Thyroid gland (tissue), 4 donors: ENCODE measurements around the gene ARID4A. TPM values are rescaled to one million over a fixed set of nuclear protein-coding genes. Genes with fewer than 3 reads are reported as not detected.
"Not testable (repeated sequence)": the region's sequence is repeated elsewhere in the genome, so short reads cannot be mapped to it uniquely, and the experiment has no call there.

Experiments
- DNase-seq, 2 donors: peaks; one replicate each; pipeline ENCODE4 v3.0.0-alpha.2; 2019
- H3K27ac ChIP-seq, 3 donors: fragments of 200-600 bp; sonication (generic); 1 replicate in 2 of 3; 2 replicates in 1 of 3; pipeline ENCODE4 v1.5.1; 2016 to 2019; ENCODE audit warnings: mild to moderate bottlenecking in 1 of 3, moderate library complexity in 1 of 3
- H3K27me3 ChIP-seq: fragments of 200-600 bp; sonication (generic); one replicate; pipeline ENCODE4 v1.5.1; 2019
- H3K36me3 ChIP-seq, 2 donors: fragments of 200-600 bp; sonication (generic); one replicate each; pipeline ENCODE4 v1.5.1; 2016 to 2019
- H3K4me1 ChIP-seq, 2 donors: fragments of 200-600 bp; sonication (generic); one replicate each; pipeline ENCODE4 v1.5.1; 2017 to 2019
- H3K4me3 ChIP-seq, 3 donors: fragments of 200-600 bp; sonication (generic); replicated peaks in 1 of 3; 1 replicate in 2 of 3; 2 replicates in 1 of 3; pipeline ENCODE4 v1.5.1; 2016; ENCODE audit warnings: mild to moderate bottlenecking in 1 of 3
- H3K9me3 ChIP-seq: fragments of 200-600 bp; sonication (generic); one replicate; pipeline ENCODE4 v1.5.1; 2017
- POLR2A ChIP-seq, 2 donors: fragments of 450-650 bp; IDR thresholded peaks; one replicate each; pipeline ENCODE4 v1.6.1; 2017; ENCODE audit warnings: antibody characterized with exemption in 2 of 2, mild to moderate bottlenecking in 2 of 2, moderate library complexity in 1 of 2
- WGBS, 2 donors: methylation state at CpG; one replicate each; pipeline ENCODE4 v1.1.5; 2017; 5-methylcytosine and 5-hydroxymethylcytosine counted together
- intact Hi-C: fragments of 100-400 bp; cut with DNase I; formaldehyde crosslinking; loops from one replicate; pipeline ENCODE4 v1.15.1; 2023
- total RNA-seq, 4 donors: library from RNA; depleted of rRNA; stranded (reverse); fragments of >200 nt; gene quantifications; one replicate each; pipeline ENCODE4 v1.2.3, GENCODE V29; 2016
- TF ChIP-seq, protein P1 (sequence below), 6 experiments: fragments of 200-600 bp in 3 of 6; fragments of 450-650 bp in 3 of 6; sonication (generic) in 3 of 6; IDR thresholded peaks; one replicate each; pipeline ENCODE4 v1.5.1; 2016 to 2019; ENCODE audit warnings: antibody characterized with exemption in 6 of 6, mild to moderate bottlenecking in 2 of 6, inconsistent platforms in 1 of 6, moderate library complexity in 1 of 6

ARID4A gene
- total RNA-seq, 4 donors from 2014 or later: 17.1 to 18.7 (median 17.6) TPM

DNA sequence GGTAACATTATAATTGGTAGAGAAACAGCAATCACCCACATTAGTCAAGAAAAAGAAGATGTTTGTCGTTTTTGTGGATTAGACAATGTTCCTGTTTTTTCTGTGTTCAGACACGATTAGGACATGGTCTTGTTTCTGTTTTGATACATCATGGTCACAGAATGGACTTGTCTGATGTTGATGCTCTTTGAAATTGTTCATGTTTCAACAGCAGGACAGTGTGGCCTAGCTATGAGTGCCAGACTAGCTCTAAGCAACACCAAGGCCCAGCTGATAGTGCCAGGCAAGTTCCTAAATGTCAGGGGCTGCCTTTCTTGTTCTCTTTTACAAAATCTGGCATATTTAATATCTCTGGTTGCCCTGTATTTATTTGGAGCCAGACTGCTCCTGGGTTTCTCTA lies 56.5 kb downstream of the ARID4A start:
- Histone ChIP-seq H3K36me3 (peaks cover 9 to 19% of the 10 kb centered on the region in 2 donors), H3K9me3 (no peaks in the 10 kb centered on the region), H3K4me1 (no peaks in the 10 kb centered on the region), H3K27ac (no peak overlapping the region), H3K27me3 (no peaks in the 10 kb centered on the region), H3K4me3 (no peak overlapping the region)
- WGBS, 2 donors: 87 to 95% methylated on average over 2 of the region's 2 CpGs
- DNase-seq: no peak
- intact Hi-C loops: no loop called here
- TF ChIP-seq, protein P1, sequence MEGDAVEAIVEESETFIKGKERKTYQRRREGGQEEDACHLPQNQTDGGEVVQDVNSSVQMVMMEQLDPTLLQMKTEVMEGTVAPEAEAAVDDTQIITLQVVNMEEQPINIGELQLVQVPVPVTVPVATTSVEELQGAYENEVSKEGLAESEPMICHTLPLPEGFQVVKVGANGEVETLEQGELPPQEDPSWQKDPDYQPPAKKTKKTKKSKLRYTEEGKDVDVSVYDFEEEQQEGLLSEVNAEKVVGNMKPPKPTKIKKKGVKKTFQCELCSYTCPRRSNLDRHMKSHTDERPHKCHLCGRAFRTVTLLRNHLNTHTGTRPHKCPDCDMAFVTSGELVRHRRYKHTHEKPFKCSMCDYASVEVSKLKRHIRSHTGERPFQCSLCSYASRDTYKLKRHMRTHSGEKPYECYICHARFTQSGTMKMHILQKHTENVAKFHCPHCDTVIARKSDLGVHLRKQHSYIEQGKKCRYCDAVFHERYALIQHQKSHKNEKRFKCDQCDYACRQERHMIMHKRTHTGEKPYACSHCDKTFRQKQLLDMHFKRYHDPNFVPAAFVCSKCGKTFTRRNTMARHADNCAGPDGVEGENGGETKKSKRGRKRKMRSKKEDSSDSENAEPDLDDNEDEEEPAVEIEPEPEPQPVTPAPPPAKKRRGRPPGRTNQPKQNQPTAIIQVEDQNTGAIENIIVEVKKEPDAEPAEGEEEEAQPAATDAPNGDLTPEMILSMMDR (IDR thresholded peaks at IDR 0.05): no peak
- TF ChIP-seq POLR2A (IDR thresholded peaks at IDR 0.05): no peak

DNA sequence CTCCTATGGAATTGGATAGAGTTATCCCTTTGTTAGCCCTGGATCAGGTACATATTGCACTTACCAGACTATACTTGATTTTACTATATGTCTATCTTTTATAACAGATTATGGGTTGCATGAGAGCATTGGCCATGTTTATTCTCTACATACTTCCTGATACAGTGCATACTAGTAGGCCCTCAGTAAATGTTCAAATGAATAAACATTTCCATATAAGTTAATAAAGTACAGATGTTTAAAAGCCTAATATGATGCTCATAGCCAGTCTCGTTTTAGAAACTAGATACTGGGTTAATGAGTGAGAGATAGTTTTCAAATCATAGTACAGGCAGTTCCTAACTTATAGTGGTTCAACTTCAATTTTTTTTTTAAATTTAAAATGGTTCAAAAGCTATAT lies 57.9 kb downstream of the ARID4A start:
- Histone ChIP-seq H3K36me3 (peaks cover 3 to 21% of the 10 kb centered on the region in 2 donors), H3K4me3 (no peak overlapping the region), H3K9me3 (no peaks in the 10 kb centered on the region), H3K27ac (no peak overlapping the region), H3K4me1 (no peaks in the 10 kb centered on the region), H3K27me3 (no peaks in the 10 kb centered on the region)
- DNase-seq: no peak
- no peak for TF ChIP-seq POLR2A (IDR thresholded peaks at IDR 0.05)
- TF ChIP-seq, protein P1 (IDR thresholded peaks at IDR 0.05): no peak
- WGBS, 2 donors: 90% methylated on average over 1 of the region's 1 CpG
- intact Hi-C loops: no loop called here

GRCh38 chr14:58362272-58362671 lies 63.9 kb downstream of the ARID4A start:
- intact Hi-C loops, DNase-seq, H3K4me3 ChIP-seq, H3K9me3 ChIP-seq, H3K27me3 ChIP-seq, H3K27ac ChIP-seq, H3K4me1 ChIP-seq: not testable (repeated sequence)
- WGBS, 2 donors: 94 to 100% methylated on average over 1 of the region's 1 CpG
- H3K36me3 ChIP-seq: peaks cover 20 to 24% of the 10 kb centered on the region in 2 donors

DNA sequence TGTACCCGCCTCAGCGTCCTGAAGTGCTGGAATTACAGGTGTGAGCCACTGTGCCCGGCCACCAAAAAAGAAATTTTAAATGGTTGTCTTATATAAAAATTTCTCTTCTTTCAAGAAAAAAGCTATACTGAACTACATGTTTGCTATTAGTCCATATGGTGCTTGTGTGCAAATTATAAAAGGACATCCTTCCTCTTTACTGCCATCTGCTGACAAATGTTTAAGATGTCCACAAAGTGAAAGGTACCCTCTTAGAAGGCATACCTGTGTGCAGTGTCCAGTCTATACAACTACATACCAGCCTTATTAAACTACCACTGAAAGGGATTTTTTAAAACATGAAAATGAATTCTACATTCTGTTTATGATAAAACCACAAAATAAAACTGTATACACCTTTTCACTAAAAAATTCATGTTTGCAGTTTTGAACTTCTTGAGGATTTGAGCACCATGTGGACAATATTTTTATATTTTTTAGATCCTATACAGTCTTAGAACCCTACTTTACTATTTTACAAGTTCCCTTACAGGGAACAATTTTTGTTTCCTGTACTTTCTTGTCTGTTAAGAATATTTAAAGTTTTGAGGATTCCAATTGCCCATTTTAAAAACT lies 64.5 kb downstream of the ARID4A start:
- H3K27ac ChIP-seq: no peak overlapping the region
- no peak for TF ChIP-seq POLR2A (IDR thresholded peaks at IDR 0.05)
- TF ChIP-seq, protein P1 (IDR thresholded peaks at IDR 0.05): peak in 3 of 6 experiments; percentile 19 to 36 (median 36)
- peaks cover 20 to 25% of the 10 kb centered on the region in 2 donors for H3K36me3 ChIP-seq
- H3K4me1 ChIP-seq: no peaks in the 10 kb centered on the region
- no peak for DNase-seq
- WGBS, 2 donors: 92 to 98% methylated on average over 3 of the region's 3 CpGs
- no peaks in the 10 kb centered on the region for H3K27me3 ChIP-seq
- H3K9me3 ChIP-seq: no peaks in the 10 kb centered on the region
- no peak overlapping the region for H3K4me3 ChIP-seq
- intact Hi-C loops: no loop called here

DNA sequence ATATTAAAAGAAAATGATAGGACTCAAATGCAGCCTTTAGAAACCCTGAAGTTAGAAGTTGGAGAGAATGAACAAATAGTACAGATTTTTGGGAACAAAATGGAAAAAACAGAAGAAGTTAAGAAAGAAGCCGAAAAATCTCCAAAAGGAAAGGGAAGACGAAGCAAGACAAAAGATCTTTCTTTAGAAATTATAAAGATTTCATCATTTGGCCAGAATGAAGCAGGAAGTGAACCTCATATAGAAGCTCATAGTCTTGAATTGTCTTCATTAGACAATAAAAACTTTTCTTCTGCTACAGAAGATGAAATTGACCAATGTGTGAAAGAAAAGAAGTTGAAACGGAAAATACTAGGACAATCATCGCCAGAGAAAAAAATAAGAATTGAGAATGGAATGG lies 66.0 kb downstream of the ARID4A start:
- WGBS, 2 donors: 91 to 92% methylated on average over 4 of the region's 4 CpGs
- H3K36me3 ChIP-seq: peaks cover 23 to 25% of the 10 kb centered on the region in 2 donors
- H3K9me3 ChIP-seq: no peaks in the 10 kb centered on the region
- H3K27me3 ChIP-seq: no peaks in the 10 kb centered on the region
- no peak for TF ChIP-seq POLR2A (IDR thresholded peaks at IDR 0.05)
- TF ChIP-seq, protein P1 (IDR thresholded peaks at IDR 0.05): no peak
- intact Hi-C loops: no loop called here
- no peaks in the 10 kb centered on the region for H3K4me1 ChIP-seq
- no peak for DNase-seq
- H3K4me3 ChIP-seq: no peak overlapping the region
- no peak overlapping the region for H3K27ac ChIP-seq
